Large intestine (tissue), 3 donors: ENCODE results near the gene ADAMTS10. TPM values are rescaled to one million over a fixed set of nuclear protein-coding genes. Genes with fewer than 3 reads are reported as not detected.
"Not testable (repeated sequence)": the region's sequence is repeated elsewhere in the genome, so short reads cannot be mapped to it uniquely, and the experiment has no call there.

ENCODE experiments used
- DNase-seq, 2 donors: peaks; one replicate each; pipeline versions ENCODE4 v3.0.0 to v3.0.0-alpha.2; 2013
- H3K27ac ChIP-seq: one replicate; pipeline ENCODE4 v1.5.1; 2013; ENCODE audit warnings: low read length
- H3K27me3 ChIP-seq: 2 replicates; pipeline ENCODE4 v1.6.1; 2013; ENCODE audit warnings: low read length; ENCODE audit not compliant: control insufficient read depth, insufficient read depth
- H3K36me3 ChIP-seq: 2 replicates; pipeline ENCODE4 v1.6.1; 2013; ENCODE audit warnings: low read length; ENCODE audit not compliant: control insufficient read depth, insufficient read depth
- H3K4me1 ChIP-seq: one replicate; pipeline ENCODE4 v1.6.1; 2013; ENCODE audit warnings: low read length; ENCODE audit not compliant: control insufficient read depth, insufficient read depth
- H3K4me3 ChIP-seq: one replicate; pipeline ENCODE4 v1.5.1; 2013; ENCODE audit warnings: low read length
- H3K9me3 ChIP-seq: one replicate; pipeline ENCODE4 v1.6.1; 2013; ENCODE audit warnings: mild to moderate bottlenecking, low read depth, low read length, moderate library complexity; ENCODE audit not compliant: control insufficient read depth
- WGBS: methylation state at CpG from one replicate; pipeline ENCODE4 v1.1.5; 2013; ENCODE audit warnings: low lambda C conversion rate; ENCODE audit not compliant: insufficient coverage; 5-methylcytosine and 5-hydroxymethylcytosine counted together
- polyA plus RNA-seq: library from polyadenylated mRNA; unstranded; fragments of 120-200 nt; gene quantifications from one replicate; pipeline ENCODE4 v1.2.1, GENCODE V29; 2013

The ADAMTS10 gene
- polyA plus RNA-seq, 1 donor = 17.3 TPM

- not testable (repeated sequence) for H3K9me3 ChIP-seq, H3K27me3 ChIP-seq, DNase-seq, H3K27ac ChIP-seq, H3K36me3 ChIP-seq, H3K4me3 ChIP-seq, H3K4me1 ChIP-seq
- WGBS = no CpG with 5 or more reads among the region's 8 CpGs
Measured at GRCh38 chr19:8564866-8565265, 45.6 kb downstream of the ADAMTS10 start.

GRCh38 chr19:8561075-8561764 lies 49.3 kb downstream of the ADAMTS10 start:
- WGBS = 79% methylated on average over 2 of the region's 2 CpGs
- H3K27ac ChIP-seq = no peak overlapping the region
- no peaks in the 10 kb centered on the region for H3K4me1 ChIP-seq
- no peak for DNase-seq
- no peak overlapping the region for H3K4me3 ChIP-seq
- no peaks in the 10 kb centered on the region for H3K9me3 ChIP-seq
- H3K27me3 ChIP-seq = no peaks in the 10 kb centered on the region
- H3K36me3 ChIP-seq = no peaks in the 10 kb centered on the region

GRCh38 chr19:8558325-8558724 lies 52.2 kb downstream of the ADAMTS10 start:
- Histone ChIP-seq H3K36me3 (no peaks in the 10 kb centered on the region), H3K4me3 (no peak overlapping the region), H3K27me3 (no peaks in the 10 kb centered on the region), H3K4me1 (no peaks in the 10 kb centered on the region), H3K9me3 (no peaks in the 10 kb centered on the region), H3K27ac (no peak overlapping the region)
- no peak for DNase-seq
- no CpG with 5 or more reads among the region's 2 CpGs for WGBS

GRCh38 chr19:8557642-8558238 lies 52.8 kb downstream of the ADAMTS10 start:
- Histone ChIP-seq H3K4me1 (no peaks in the 10 kb centered on the region), H3K4me3 (no peak overlapping the region), H3K9me3 (no peaks in the 10 kb centered on the region), H3K36me3 (no peaks in the 10 kb centered on the region), H3K27ac (no peak overlapping the region), H3K27me3 (no peaks in the 10 kb centered on the region)
- no peak for DNase-seq
- WGBS = 75% methylated on average over 2 of the region's 6 CpGs

GRCh38 chr19:8553729-8554128 lies 56.8 kb downstream of the ADAMTS10 start:
- not testable (repeated sequence) for H3K4me3 ChIP-seq, H3K36me3 ChIP-seq, H3K27ac ChIP-seq, H3K4me1 ChIP-seq, DNase-seq, H3K9me3 ChIP-seq, H3K27me3 ChIP-seq
- WGBS = no CpG with 5 or more reads among the region's 7 CpGs

GRCh38 chr19:8552810-8553209 lies 57.7 kb downstream of the ADAMTS10 start:
- WGBS = no CpG with 5 or more reads among the region's 10 CpGs
- H3K27me3 ChIP-seq = no peaks in the 10 kb centered on the region
- H3K27ac ChIP-seq = no peak overlapping the region
- no peak overlapping the region for H3K4me3 ChIP-seq
- H3K4me1 ChIP-seq = no peaks in the 10 kb centered on the region
- no peaks in the 10 kb centered on the region for H3K9me3 ChIP-seq
- H3K36me3 ChIP-seq = peaks cover 2% of the 10 kb centered on the region
- DNase-seq = peak in 1 of 2 donors; percentile 42

- no peaks in the 10 kb centered on the region for H3K27me3 ChIP-seq
- H3K4me1 ChIP-seq = no peaks in the 10 kb centered on the region
- H3K27ac ChIP-seq = no peak overlapping the region
- no CpG with 5 or more reads among the region's 15 CpGs for WGBS
- no peaks in the 10 kb centered on the region for H3K9me3 ChIP-seq
- no peak overlapping the region for H3K4me3 ChIP-seq
- H3K36me3 ChIP-seq = peaks cover 11% of the 10 kb centered on the region
- no peak for DNase-seq
Measured at GRCh38 chr19:8550070-8550469, 60.4 kb downstream of the ADAMTS10 start.

GRCh38 chr19:8545743-8546142 lies 64.8 kb downstream of the ADAMTS10 start:
- H3K4me1 ChIP-seq = no peaks in the 10 kb centered on the region
- peaks cover 11% of the 10 kb centered on the region for H3K36me3 ChIP-seq
- H3K27ac ChIP-seq = no peak overlapping the region
- no peak overlapping the region for H3K4me3 ChIP-seq
- DNase-seq = no peak
- no CpG with 5 or more reads among the region's 8 CpGs for WGBS
- H3K9me3 ChIP-seq = no peaks in the 10 kb centered on the region
- H3K27me3 ChIP-seq = no peaks in the 10 kb centered on the region

- Histone ChIP-seq H3K9me3 (no peaks in the 10 kb centered on the region), H3K4me1 (no peaks in the 10 kb centered on the region), H3K27ac (no peak overlapping the region), H3K4me3 (no peak overlapping the region), H3K36me3 (peaks cover 10% of the 10 kb centered on the region), H3K27me3 (no peaks in the 10 kb centered on the region)
- no peak for DNase-seq
- WGBS = no CpG with 5 or more reads among the region's 20 CpGs
Measured at GRCh38 chr19:8544168-8544567, 66.3 kb downstream of the ADAMTS10 start.

- WGBS = no CpG with 5 or more reads among the region's 12 CpGs
Measured at GRCh38 chr19:8539621-8540149, 70.8 kb downstream of the ADAMTS10 start.

GRCh38 chr19:8537099-8537498 lies 73.4 kb downstream of the ADAMTS10 start:
- no peaks in the 10 kb centered on the region for H3K27me3 ChIP-seq
- H3K4me3 ChIP-seq = no peak overlapping the region
- no peak overlapping the region for H3K27ac ChIP-seq
- DNase-seq = no peak
- WGBS = no CpG with 5 or more reads among the region's 3 CpGs
- no peaks in the 10 kb centered on the region for H3K36me3 ChIP-seq
- H3K9me3 ChIP-seq = no peaks in the 10 kb centered on the region
- H3K4me1 ChIP-seq = peaks cover 7% of the 10 kb centered on the region

More at GRCh38 chr19:8539621-8540149, 70.8 kb downstream of the ADAMTS10 start:
- H3K4me1 ChIP-seq = no peaks in the 10 kb centered on the region
- no peaks in the 10 kb centered on the region for H3K9me3 ChIP-seq
- no peaks in the 10 kb centered on the region for H3K27me3 ChIP-seq
- H3K27ac ChIP-seq = no peak overlapping the region
- H3K36me3 ChIP-seq = no peaks in the 10 kb centered on the region
- no peak for DNase-seq
- no peak overlapping the region for H3K4me3 ChIP-seq
